ENCODE results near the gene CRYBA2. TPM values are rescaled to one million over a fixed set of nuclear protein-coding genes. Genes with fewer than 3 reads are reported as not detected.

CRYBA2 gene
- total RNA-seq, 1 experiment from 2014 or later, result 13.5 TPM

- CTCF ChIA-PET, result no interaction called here
- no peak for ATAC-seq
Observed at GRCh38 chr2:218991674-218992168, 1.5 kb downstream of the CRYBA2 start.

GRCh38 chr2:218990612-218991011, 2.6 kb downstream of the CRYBA2 start:
- ChIA-PET CTCF (no interaction called here), POLR2A (ENCODE audit: unreplicated experiment) (no interaction called here)
- Histone ChIP-seq H3K4me3 (ENCODE audit: low read length) (no peak overlapping the region), H3K36me3 (ENCODE audit: low read depth, low read length) (no peaks in the 10 kb centered on the region), H3K9me2 (replicated peaks; ENCODE audit: low read length) (no peaks in the 10 kb centered on the region), H2AFZ (ENCODE audit: low read length) (no peak overlapping the region), H3K4me1 (ENCODE audit: insufficient read depth, low read length) (peaks cover 20% of the 10 kb centered on the region), H3K79me2 (ENCODE audit: low read length) (no peaks in the 10 kb centered on the region), H3K4me2 (ENCODE audit: low read length) (no peak overlapping the region), H4K20me1 (ENCODE audit: low read length) (no peaks in the 10 kb centered on the region), H3K27ac (ENCODE audit: low read length) (no peak overlapping the region), H3K9me3 (ENCODE audit: low read length) (no peaks in the 10 kb centered on the region), H3F3A (ENCODE audit: low read length, unreplicated experiment) (no peaks in the 10 kb centered on the region), H3K9ac (ENCODE audit: low read length) (no peak overlapping the region), H3K27me3 (ENCODE audit: low read length) (peaks cover 24% of the 10 kb centered on the region)
- intact Hi-C loops (cut with micrococcal nuclease), result no loop called here
- no TSS peak for BruUV-seq (replicated peaks)
- no peak for TF ChIP-seq CTCF (conservative IDR thresholded peaks at IDR 0.05; ENCODE audit: low read depth, low read length)
- no peak for TF ChIP-seq EZH2phosphoT487 (IDR thresholded peaks at IDR 0.05; ENCODE audit: borderline replicate concordance, low read length)
- TF ChIP-seq EZH2 (IDR thresholded peaks at IDR 0.05; ENCODE audit: low read length, unreplicated experiment), result no peak
- ATAC-seq (no peak), DNase-seq (no peak)

More at GRCh38 chr2:218991674-218992168, 1.5 kb downstream of the CRYBA2 start:
- BruUV-seq (replicated peaks), result no TSS peak
- H4K20me1 ChIP-seq (ENCODE audit: low read length), result no peaks in the 10 kb centered on the region
- TF ChIP-seq EZH2 (IDR thresholded peaks at IDR 0.05; ENCODE audit: low read length, unreplicated experiment), result no peak
- no peak for TF ChIP-seq EZH2phosphoT487 (IDR thresholded peaks at IDR 0.05; ENCODE audit: borderline replicate concordance, low read length)
- TF ChIP-seq CTCF (conservative IDR thresholded peaks at IDR 0.05; ENCODE audit: low read depth, low read length), result no peak
- no peaks in the 10 kb centered on the region for H3K9me2 ChIP-seq (replicated peaks; ENCODE audit: low read length)
- no peaks in the 10 kb centered on the region for H3K9me3 ChIP-seq (ENCODE audit: low read length)
- no peak overlapping the region for H2AFZ ChIP-seq (ENCODE audit: low read length)
- no peaks in the 10 kb centered on the region for H3K36me3 ChIP-seq (ENCODE audit: low read depth, low read length)
- DNase-seq, result peak; percentile 17
- H3K9ac ChIP-seq (ENCODE audit: low read length), result no peak overlapping the region
- no peaks in the 10 kb centered on the region for H3F3A ChIP-seq (ENCODE audit: low read length, unreplicated experiment)
- H3K27ac ChIP-seq (ENCODE audit: low read length), result no peak overlapping the region
- H3K27me3 ChIP-seq (ENCODE audit: low read length), result peaks cover 13% of the 10 kb centered on the region
- peaks cover 25% of the 10 kb centered on the region for H3K4me1 ChIP-seq (ENCODE audit: insufficient read depth, low read length)
- no peak overlapping the region for H3K4me3 ChIP-seq (ENCODE audit: low read length)
- H3K4me2 ChIP-seq (ENCODE audit: low read length), result no peak overlapping the region
- POLR2A ChIA-PET (ENCODE audit: unreplicated experiment), result no interaction called here
- intact Hi-C loops (cut with micrococcal nuclease), result no loop called here
- H3K79me2 ChIP-seq (ENCODE audit: low read length), result no peaks in the 10 kb centered on the region

GRCh38 chr2:218990052-218990451, 3.2 kb downstream of the CRYBA2 start:
- Histone ChIP-seq H2AFZ (ENCODE audit: low read length) (no peak overlapping the region), H3K27me3 (ENCODE audit: low read length) (peaks cover 29% of the 10 kb centered on the region), H3K36me3 (ENCODE audit: low read depth, low read length) (no peaks in the 10 kb centered on the region), H3K9me3 (ENCODE audit: low read length) (no peaks in the 10 kb centered on the region), H3K4me1 (ENCODE audit: insufficient read depth, low read length) (peaks cover 20% of the 10 kb centered on the region), H3K79me2 (ENCODE audit: low read length) (no peaks in the 10 kb centered on the region), H3F3A (ENCODE audit: low read length, unreplicated experiment) (no peaks in the 10 kb centered on the region), H3K27ac (ENCODE audit: low read length) (no peak overlapping the region), H3K4me3 (ENCODE audit: low read length) (no peak overlapping the region), H3K9ac (ENCODE audit: low read length) (no peak overlapping the region), H3K9me2 (replicated peaks; ENCODE audit: low read length) (no peaks in the 10 kb centered on the region), H4K20me1 (ENCODE audit: low read length) (no peaks in the 10 kb centered on the region), H3K4me2 (ENCODE audit: low read length) (no peak overlapping the region)
- BruUV-seq (replicated peaks), result no TSS peak
- POLR2A ChIA-PET (ENCODE audit: unreplicated experiment), result no interaction called here
- ATAC-seq (no peak), DNase-seq (no peak)
- TF ChIP-seq EZH2phosphoT487 (IDR thresholded peaks at IDR 0.05; ENCODE audit: borderline replicate concordance, low read length) (no peak), EZH2 (IDR thresholded peaks at IDR 0.05; ENCODE audit: low read length, unreplicated experiment) (no peak), CTCF (conservative IDR thresholded peaks at IDR 0.05; ENCODE audit: low read depth, low read length) (no peak)
- CTCF ChIA-PET, result no interaction called here
- intact Hi-C loops (cut with micrococcal nuclease), result no loop called here

Measured in PC-3 (cell line).